ENCODE data around the gene GRIP2. TPM values are rescaled to one million over a fixed set of nuclear protein-coding genes. Genes with fewer than 3 reads are reported as not detected.

Gene GRIP2
- polyA plus RNA-seq, 1 donor (not counting 4 experiments of a cell fraction or from before 2014, with no cell fraction given): 0.01 TPM

- Histone ChIP-seq H3K4me3 (ENCODE audit: control insufficient read depth in 2 of 3, extremely low read depth in 1 of 3, insufficient read depth in 2 of 3, low read depth in 1 of 3, low read length in 3 of 3) (no peak overlapping the region), H3K27ac (ENCODE audit: control insufficient read depth, insufficient read depth, low read length) (no peak overlapping the region), H3K9ac (ENCODE audit: control insufficient read depth, extremely low read depth, insufficient read depth, low read length) (no peak overlapping the region), H3K4me1 (ENCODE audit: control insufficient read depth, extremely low read depth, insufficient read depth, low read length) (no peaks in the 10 kb centered on the region), H3K79me2 (ENCODE audit: control insufficient read depth, insufficient read depth, low read length) (no peaks in the 10 kb centered on the region), H2AFZ (ENCODE audit: control insufficient read depth, low read length) (no peak overlapping the region), H3K4me2 (ENCODE audit: control insufficient read depth, extremely low read depth, insufficient read depth, low read depth, low read length) (no peak overlapping the region), H3K9me3 (ENCODE audit: control insufficient read depth, low read depth, low read length) (no peaks in the 10 kb centered on the region), H4K20me1 (ENCODE audit: control insufficient read depth, extremely low read depth, insufficient read depth, low read length) (no peaks in the 10 kb centered on the region), H3K27me3 (ENCODE audit: control insufficient read depth, extremely low read depth, insufficient read depth, low read length) (peaks cover 71% of the 10 kb centered on the region), H3K9me1 (ENCODE audit: control insufficient read depth, extremely low read depth, insufficient read depth, low read length) (no peaks in the 10 kb centered on the region), H3K36me3 (ENCODE audit: control insufficient read depth in 2 of 2, extremely low read depth in 1 of 2, insufficient read depth in 2 of 2, low read length in 2 of 2) (no peaks in the 10 kb centered on the region)
- FAIRE-seq (no peak), DNase-seq (ENCODE audit: low read depth, low spot score) (no peak)
- dilution Hi-C loops (cut with MboI; ENCODE audit: extremely low pct_ligation_motif_present, low sequenced_read_pairs): no loop called here
- TF ChIP-seq, protein P1, sequence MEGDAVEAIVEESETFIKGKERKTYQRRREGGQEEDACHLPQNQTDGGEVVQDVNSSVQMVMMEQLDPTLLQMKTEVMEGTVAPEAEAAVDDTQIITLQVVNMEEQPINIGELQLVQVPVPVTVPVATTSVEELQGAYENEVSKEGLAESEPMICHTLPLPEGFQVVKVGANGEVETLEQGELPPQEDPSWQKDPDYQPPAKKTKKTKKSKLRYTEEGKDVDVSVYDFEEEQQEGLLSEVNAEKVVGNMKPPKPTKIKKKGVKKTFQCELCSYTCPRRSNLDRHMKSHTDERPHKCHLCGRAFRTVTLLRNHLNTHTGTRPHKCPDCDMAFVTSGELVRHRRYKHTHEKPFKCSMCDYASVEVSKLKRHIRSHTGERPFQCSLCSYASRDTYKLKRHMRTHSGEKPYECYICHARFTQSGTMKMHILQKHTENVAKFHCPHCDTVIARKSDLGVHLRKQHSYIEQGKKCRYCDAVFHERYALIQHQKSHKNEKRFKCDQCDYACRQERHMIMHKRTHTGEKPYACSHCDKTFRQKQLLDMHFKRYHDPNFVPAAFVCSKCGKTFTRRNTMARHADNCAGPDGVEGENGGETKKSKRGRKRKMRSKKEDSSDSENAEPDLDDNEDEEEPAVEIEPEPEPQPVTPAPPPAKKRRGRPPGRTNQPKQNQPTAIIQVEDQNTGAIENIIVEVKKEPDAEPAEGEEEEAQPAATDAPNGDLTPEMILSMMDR (optimal IDR thresholded peaks at IDR 0.05 in 1 of 3, IDR thresholded peaks at IDR 0.05 in 1 of 3, conservative IDR thresholded peaks at IDR 0.05 in 1 of 3; ENCODE audit: extremely low read depth in 1 of 3, insufficient read depth in 2 of 3, low read length in 3 of 3): no peak
- TF ChIP-seq EZH2 (IDR thresholded peaks at IDR 0.05; ENCODE audit: low read length): no peak
These were observed 25.9 kb upstream of the GRIP2 start for GRCh38 chr3:14565868-14566588.

- H3K9ac ChIP-seq (ENCODE audit: control insufficient read depth, extremely low read depth, insufficient read depth, low read length): no peak overlapping the region
- DNase-seq (ENCODE audit: low read depth, low spot score) (no peak), FAIRE-seq (no peak)
- H3K9me3 ChIP-seq (ENCODE audit: control insufficient read depth, low read depth, low read length): no peaks in the 10 kb centered on the region
- no peaks in the 10 kb centered on the region for H3K79me2 ChIP-seq (ENCODE audit: control insufficient read depth, insufficient read depth, low read length)
- no peak overlapping the region for H3K4me2 ChIP-seq (ENCODE audit: control insufficient read depth, extremely low read depth, insufficient read depth, low read depth, low read length)
- H3K27me3 ChIP-seq (ENCODE audit: control insufficient read depth, extremely low read depth, insufficient read depth, low read length): peaks cover 61% of the 10 kb centered on the region
- H3K4me1 ChIP-seq (ENCODE audit: control insufficient read depth, extremely low read depth, insufficient read depth, low read length): no peaks in the 10 kb centered on the region
- H3K4me3 ChIP-seq (ENCODE audit: control insufficient read depth in 2 of 3, extremely low read depth in 1 of 3, insufficient read depth in 2 of 3, low read depth in 1 of 3, low read length in 3 of 3): no peak overlapping the region
- H3K27ac ChIP-seq (ENCODE audit: control insufficient read depth, insufficient read depth, low read length): no peak overlapping the region
- TF ChIP-seq, protein P1 (optimal IDR thresholded peaks at IDR 0.05 in 1 of 3, IDR thresholded peaks at IDR 0.05 in 1 of 3, conservative IDR thresholded peaks at IDR 0.05 in 1 of 3; ENCODE audit: extremely low read depth in 1 of 3, insufficient read depth in 2 of 3, low read length in 3 of 3): no peak
- TF ChIP-seq EZH2 (IDR thresholded peaks at IDR 0.05; ENCODE audit: low read length): no peak
- dilution Hi-C loops (cut with MboI; ENCODE audit: extremely low pct_ligation_motif_present, low sequenced_read_pairs): no loop called here
- peaks cover 3% of the 10 kb centered on the region for H4K20me1 ChIP-seq (ENCODE audit: control insufficient read depth, extremely low read depth, insufficient read depth, low read length)
- H2AFZ ChIP-seq (ENCODE audit: control insufficient read depth, low read length): no peak overlapping the region
- no peaks in the 10 kb centered on the region for H3K9me1 ChIP-seq (ENCODE audit: control insufficient read depth, extremely low read depth, insufficient read depth, low read length)
- H3K36me3 ChIP-seq (ENCODE audit: control insufficient read depth in 2 of 2, extremely low read depth in 1 of 2, insufficient read depth in 2 of 2, low read length in 2 of 2): no peaks in the 10 kb centered on the region
These were observed 24.6 kb upstream of the GRIP2 start for GRCh38 chr3:14564741-14565140.
